ENCODE results near the gene EIF1AD. TPM values are rescaled to one million over a fixed set of nuclear protein-coding genes. Genes with fewer than 3 reads are reported as not detected.

EIF1AD gene
- total RNA-seq, 1 experiment from 2014 or later, result 64.6 TPM

DNA sequence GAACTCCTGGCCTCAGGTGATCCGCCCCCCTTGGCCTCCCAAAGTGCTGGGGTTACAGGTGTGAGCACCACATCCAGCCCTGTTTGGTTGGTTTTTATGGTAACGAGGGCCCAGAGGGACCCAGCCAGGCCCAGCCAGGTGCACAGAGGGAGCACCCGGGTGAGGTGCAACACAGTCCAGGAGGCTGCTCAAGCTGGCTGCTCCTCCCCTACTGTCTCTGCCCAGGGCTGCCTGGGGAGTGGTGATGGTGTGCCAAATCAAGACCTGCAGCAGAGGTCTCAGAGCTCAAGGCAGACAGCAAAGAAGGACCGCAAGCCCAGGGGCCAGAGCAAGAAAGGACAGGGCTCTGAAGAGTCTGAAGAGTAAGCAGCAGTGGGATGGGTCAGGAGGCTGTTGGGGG is 55.3 kb downstream of the EIF1AD start:
- DNase-seq (ENCODE audit: low read depth, low spot score), result no peak
- Histone ChIP-seq H3K27ac (ENCODE audit: low read length) (no peak overlapping the region), H3K9me3 (ENCODE audit: control insufficient read depth, insufficient read depth, low read depth, low read length) (no peaks in the 10 kb centered on the region), H3K36me3 (ENCODE audit: control insufficient read depth, insufficient read depth, low read length) (no peaks in the 10 kb centered on the region), H3K4me1 (ENCODE audit: control insufficient read depth, insufficient read depth, low read length) (no peaks in the 10 kb centered on the region), H3K27me3 (ENCODE audit: control insufficient read depth, insufficient read depth, low read length) (no peaks in the 10 kb centered on the region), H3K4me3 (ENCODE audit: low read depth in 2 of 2, low read length in 2 of 2) (no peak overlapping the region)
- intact Hi-C loops (cut with micrococcal nuclease; ENCODE audit: unreplicated experiment) (no loop called here), in situ Hi-C loops (cut with HindIII; ENCODE audit: low pct_unique_long_range_greater_than_20kb, low sequenced_read_pairs) (no loop called here)
- no TSS peak for BruUV-seq (replicated peaks)
- POLR2A ChIA-PET, result no interaction called here
- CTCF ChIA-PET, result no interaction called here
- TF ChIP-seq, protein P1, sequence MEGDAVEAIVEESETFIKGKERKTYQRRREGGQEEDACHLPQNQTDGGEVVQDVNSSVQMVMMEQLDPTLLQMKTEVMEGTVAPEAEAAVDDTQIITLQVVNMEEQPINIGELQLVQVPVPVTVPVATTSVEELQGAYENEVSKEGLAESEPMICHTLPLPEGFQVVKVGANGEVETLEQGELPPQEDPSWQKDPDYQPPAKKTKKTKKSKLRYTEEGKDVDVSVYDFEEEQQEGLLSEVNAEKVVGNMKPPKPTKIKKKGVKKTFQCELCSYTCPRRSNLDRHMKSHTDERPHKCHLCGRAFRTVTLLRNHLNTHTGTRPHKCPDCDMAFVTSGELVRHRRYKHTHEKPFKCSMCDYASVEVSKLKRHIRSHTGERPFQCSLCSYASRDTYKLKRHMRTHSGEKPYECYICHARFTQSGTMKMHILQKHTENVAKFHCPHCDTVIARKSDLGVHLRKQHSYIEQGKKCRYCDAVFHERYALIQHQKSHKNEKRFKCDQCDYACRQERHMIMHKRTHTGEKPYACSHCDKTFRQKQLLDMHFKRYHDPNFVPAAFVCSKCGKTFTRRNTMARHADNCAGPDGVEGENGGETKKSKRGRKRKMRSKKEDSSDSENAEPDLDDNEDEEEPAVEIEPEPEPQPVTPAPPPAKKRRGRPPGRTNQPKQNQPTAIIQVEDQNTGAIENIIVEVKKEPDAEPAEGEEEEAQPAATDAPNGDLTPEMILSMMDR (IDR thresholded peaks at IDR 0.05), result no peak
- TF ChIP-seq, protein P2, sequence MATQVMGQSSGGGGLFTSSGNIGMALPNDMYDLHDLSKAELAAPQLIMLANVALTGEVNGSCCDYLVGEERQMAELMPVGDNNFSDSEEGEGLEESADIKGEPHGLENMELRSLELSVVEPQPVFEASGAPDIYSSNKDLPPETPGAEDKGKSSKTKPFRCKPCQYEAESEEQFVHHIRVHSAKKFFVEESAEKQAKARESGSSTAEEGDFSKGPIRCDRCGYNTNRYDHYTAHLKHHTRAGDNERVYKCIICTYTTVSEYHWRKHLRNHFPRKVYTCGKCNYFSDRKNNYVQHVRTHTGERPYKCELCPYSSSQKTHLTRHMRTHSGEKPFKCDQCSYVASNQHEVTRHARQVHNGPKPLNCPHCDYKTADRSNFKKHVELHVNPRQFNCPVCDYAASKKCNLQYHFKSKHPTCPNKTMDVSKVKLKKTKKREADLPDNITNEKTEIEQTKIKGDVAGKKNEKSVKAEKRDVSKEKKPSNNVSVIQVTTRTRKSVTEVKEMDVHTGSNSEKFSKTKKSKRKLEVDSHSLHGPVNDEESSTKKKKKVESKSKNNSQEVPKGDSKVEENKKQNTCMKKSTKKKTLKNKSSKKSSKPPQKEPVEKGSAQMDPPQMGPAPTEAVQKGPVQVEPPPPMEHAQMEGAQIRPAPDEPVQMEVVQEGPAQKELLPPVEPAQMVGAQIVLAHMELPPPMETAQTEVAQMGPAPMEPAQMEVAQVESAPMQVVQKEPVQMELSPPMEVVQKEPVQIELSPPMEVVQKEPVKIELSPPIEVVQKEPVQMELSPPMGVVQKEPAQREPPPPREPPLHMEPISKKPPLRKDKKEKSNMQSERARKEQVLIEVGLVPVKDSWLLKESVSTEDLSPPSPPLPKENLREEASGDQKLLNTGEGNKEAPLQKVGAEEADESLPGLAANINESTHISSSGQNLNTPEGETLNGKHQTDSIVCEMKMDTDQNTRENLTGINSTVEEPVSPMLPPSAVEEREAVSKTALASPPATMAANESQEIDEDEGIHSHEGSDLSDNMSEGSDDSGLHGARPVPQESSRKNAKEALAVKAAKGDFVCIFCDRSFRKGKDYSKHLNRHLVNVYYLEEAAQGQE (IDR thresholded peaks at IDR 0.05; ENCODE audit: insufficient read depth in 1 of 2, low read depth in 2 of 2, low read length in 1 of 2), result no peak
- TF ChIP-seq POLR2AphosphoS5 (IDR thresholded peaks at IDR 0.05; ENCODE audit: low read depth, low read length) (no peak), SIN3A (IDR thresholded peaks at IDR 0.05; ENCODE audit: borderline replicate concordance, insufficient read depth, low read depth, low read length) (no peak), TCF7L2 (IDR thresholded peaks at IDR 0.05; ENCODE audit: low read depth, low read length) (no peak)
- ATAC-seq, result 0 out of 2 replicates have a peak, but pooled peaks have one; percentile 9

Other genes starting within 250 kb of the EIF1AD start
- gene AP5B1, start 221.2 kb downstream of the EIF1AD start, total RNA-seq (2021; ENCODE audit: unreplicated experiment), result 35.0 TPM
- gene OVOL1, start 215.1 kb downstream of the EIF1AD start, total RNA-seq (2021; ENCODE audit: unreplicated experiment), result 0.23 TPM
- not detected for gene SNX32, start 168.2 kb downstream of the EIF1AD start, total RNA-seq (2021; ENCODE audit: unreplicated experiment)
- 1,911 TPM for gene CFL1, start 144.0 kb downstream of the EIF1AD start, total RNA-seq (2021; ENCODE audit: unreplicated experiment)
- gene MUS81, start 141.7 kb downstream of the EIF1AD start, total RNA-seq (2021; ENCODE audit: unreplicated experiment), result 140 TPM
- 23.7 TPM for gene EFEMP2, start 129.4 kb downstream of the EIF1AD start, total RNA-seq (2021; ENCODE audit: unreplicated experiment)
- not detected for gene CTSW, start 122.3 kb downstream of the EIF1AD start, total RNA-seq (2021; ENCODE audit: unreplicated experiment)
- gene FIBP, start 113.7 kb downstream of the EIF1AD start, total RNA-seq (2021; ENCODE audit: unreplicated experiment), result 105 TPM
- gene CCDC85B, start 111.5 kb downstream of the EIF1AD start, total RNA-seq (2021; ENCODE audit: unreplicated experiment), result 85.4 TPM
- 186 TPM for gene FOSL1, start 101.8 kb downstream of the EIF1AD start, total RNA-seq (2021; ENCODE audit: unreplicated experiment)
- gene C11orf68, start 83.1 kb downstream of the EIF1AD start, total RNA-seq (2021; ENCODE audit: unreplicated experiment), result 84.7 TPM
- 581 TPM for gene DRAP1, start 82.7 kb downstream of the EIF1AD start, total RNA-seq (2021; ENCODE audit: unreplicated experiment)
- gene TSGA10IP, start 56.7 kb downstream of the EIF1AD start, total RNA-seq (2021; ENCODE audit: unreplicated experiment), result not detected
- gene SART1, start 40.4 kb downstream of the EIF1AD start, total RNA-seq (2021; ENCODE audit: unreplicated experiment), result 76.4 TPM
- 494 TPM for gene BANF1, start 346 bp upstream of the EIF1AD start, total RNA-seq (2021; ENCODE audit: unreplicated experiment)
- 0.23 TPM for gene CST6, start 9.9 kb upstream of the EIF1AD start, total RNA-seq (2021; ENCODE audit: unreplicated experiment)
- 0.15 TPM for gene CATSPER1, start 24.3 kb upstream of the EIF1AD start, total RNA-seq (2021; ENCODE audit: unreplicated experiment)
- not detected for gene GAL3ST3, start 47.0 kb upstream of the EIF1AD start, total RNA-seq (2021; ENCODE audit: unreplicated experiment)
- gene SF3B2, start 50.2 kb upstream of the EIF1AD start, total RNA-seq (2021; ENCODE audit: unreplicated experiment), result 271 TPM
- gene PACS1, start 68.1 kb upstream of the EIF1AD start, total RNA-seq (2021; ENCODE audit: unreplicated experiment), result 91.8 TPM